Activated naive CD4-positive, alpha-beta T cell treated with anti-CD3 and anti-CD28 coated beads, Interleukin-2, amount 50 U/mL, for 16 hours (primary cell): ENCODE data around the gene NYAP1.

ENCODE experiments used
- DNase-seq: peaks from one replicate; pipeline ENCODE4 v3.0.0-alpha.2; 2020

NYAP1 gene

DNA sequence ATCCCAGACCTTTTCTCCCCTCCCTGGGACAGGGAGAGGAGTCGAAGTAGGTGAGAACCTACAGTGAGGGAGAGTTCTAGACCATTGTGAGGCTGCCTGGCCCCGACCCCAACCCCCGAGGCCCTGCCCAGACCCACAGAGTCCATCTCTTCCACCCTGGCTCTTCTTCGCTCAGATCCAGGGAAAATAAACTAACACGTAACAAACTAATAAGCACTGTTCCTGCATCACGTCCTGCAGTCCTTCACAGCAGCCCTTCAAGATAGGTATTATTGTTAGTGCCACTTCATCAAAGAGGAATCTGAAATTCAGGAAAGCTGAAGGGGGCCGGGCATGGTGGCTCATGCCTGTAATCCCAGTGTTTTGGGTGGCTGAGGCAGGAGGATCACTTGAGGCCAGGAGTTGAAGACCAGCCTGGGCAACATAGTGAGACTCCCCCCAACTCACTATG lies 19.5 kb upstream of the NYAP1 start, which contains the start of gene SPACDR:
TSS of gene SPACDR (minus strand) at position 51 of the 451 bp plus-strand sequence. CDS start 235 bp downstream, outside the sequence.
- no peak for DNase-seq

DNA sequence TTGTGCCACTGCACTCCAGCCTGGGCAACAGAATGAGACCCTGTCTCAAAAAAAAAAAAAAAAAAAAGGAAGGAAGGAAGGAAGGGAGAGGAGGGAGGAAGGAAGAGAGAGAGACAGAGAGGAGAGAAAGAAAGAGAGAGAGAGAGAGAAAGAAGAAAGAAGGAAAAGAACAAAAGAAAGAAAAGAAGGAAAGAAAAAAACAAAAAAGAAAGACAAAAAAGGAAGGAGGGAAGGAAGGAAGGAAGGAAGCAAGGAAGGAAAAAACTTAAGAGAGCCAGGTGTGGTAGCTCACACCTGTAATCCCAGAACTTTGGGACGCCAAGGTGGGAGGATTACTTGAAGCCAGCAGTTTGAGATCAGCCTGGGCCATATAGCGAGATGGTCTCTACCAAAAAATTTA lies 18.9 kb upstream of the NYAP1 start:
- no peak for DNase-seq

DNA sequence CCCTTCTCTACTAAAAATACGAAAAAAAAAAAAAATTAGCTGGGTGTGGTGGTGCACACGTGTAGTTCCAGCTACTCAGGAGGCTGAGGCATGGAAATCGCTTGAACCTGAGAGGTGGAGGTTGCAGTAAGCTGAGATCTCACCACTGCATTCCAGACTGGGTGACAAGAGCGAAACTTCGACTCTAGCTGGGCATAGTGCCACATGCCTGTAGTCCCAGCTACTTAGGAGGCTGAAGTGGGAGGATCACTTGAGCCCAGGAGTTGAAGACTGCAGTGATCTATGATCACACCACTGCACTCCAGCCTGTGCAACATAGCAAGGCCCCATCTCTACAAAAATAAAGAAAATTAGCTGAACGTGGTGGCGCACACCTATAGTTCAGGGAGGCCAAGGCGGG lies 18.4 kb upstream of the NYAP1 start:
- DNase-seq = no peak

DNA sequence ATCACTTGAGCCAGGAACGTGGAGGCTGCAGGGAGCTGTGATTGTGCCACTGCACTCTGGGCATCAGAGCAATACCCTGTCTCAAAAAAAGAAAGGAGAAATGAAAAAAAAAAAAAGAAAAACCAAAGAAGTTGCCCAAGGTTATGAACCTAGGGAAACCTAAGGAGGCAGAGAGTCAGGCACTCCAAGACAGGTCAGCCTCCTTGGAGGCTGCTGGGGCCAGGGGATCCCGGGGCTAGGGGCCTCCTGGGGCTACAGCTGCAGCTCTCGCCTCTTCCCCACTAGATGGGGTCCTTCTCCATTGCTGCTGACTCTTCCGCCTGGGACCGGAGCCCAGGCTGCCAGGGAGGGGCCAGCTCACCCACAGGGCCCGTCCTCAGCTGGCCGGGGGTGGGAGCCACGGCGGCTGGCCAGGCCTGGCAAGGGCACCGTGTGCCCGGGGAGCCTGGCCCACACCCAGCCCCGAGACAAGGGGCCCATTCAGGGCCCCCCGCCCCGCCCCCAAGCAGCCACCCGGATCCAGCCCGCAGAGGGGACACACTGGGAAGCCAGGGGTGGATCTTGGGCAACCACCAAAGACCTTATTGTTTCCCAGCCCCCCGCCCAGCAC lies 17.9 kb upstream of the NYAP1 start:
- DNase-seq = no peak

DNA sequence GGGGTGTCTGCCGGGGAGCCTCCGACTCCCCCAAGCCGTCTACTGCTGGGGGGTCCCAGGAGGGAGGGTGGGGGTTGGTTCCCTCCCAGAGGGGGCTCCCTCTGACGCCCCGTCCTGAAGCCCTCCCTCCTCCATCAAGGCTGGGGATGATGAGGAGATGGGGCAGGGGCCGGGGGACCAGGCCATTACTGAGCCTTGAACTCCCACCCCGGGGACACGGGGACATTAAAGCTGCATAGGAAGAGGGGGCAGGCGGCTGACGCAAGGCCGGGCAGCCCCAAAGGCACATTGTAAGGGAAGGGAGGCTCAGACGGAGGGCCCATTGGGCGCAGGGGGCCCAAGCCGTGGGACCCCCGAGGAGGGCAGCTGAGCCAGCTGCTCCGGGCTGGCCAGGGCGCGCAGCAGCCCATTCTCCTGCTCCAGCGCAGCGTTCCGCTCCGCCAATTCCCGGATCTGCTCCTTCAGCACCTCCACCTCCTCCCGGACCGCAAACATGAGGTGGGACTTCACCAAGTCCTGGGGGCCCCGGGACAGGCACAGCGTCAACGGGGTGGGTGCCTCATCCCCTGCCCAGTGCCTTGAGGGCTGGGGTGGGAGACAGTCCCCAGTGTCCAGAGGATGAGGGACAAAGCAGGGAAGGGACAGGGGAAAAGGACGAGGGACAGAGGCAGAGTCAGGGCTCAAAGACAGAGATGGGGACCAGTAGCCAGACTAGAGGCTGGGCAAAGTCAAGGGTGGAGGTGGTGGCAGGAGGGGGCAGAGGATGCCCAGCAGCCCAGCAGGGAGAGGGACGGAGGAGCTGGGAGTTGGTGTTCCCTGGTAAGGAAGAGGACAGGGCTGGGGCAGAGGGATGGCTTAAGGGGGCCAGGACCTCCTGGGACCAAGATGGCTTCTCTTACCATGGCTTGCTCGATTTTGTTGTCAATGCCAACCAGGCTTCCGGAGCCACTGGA lies 16.8 kb upstream of the NYAP1 start:
- no peak for DNase-seq

DNA sequence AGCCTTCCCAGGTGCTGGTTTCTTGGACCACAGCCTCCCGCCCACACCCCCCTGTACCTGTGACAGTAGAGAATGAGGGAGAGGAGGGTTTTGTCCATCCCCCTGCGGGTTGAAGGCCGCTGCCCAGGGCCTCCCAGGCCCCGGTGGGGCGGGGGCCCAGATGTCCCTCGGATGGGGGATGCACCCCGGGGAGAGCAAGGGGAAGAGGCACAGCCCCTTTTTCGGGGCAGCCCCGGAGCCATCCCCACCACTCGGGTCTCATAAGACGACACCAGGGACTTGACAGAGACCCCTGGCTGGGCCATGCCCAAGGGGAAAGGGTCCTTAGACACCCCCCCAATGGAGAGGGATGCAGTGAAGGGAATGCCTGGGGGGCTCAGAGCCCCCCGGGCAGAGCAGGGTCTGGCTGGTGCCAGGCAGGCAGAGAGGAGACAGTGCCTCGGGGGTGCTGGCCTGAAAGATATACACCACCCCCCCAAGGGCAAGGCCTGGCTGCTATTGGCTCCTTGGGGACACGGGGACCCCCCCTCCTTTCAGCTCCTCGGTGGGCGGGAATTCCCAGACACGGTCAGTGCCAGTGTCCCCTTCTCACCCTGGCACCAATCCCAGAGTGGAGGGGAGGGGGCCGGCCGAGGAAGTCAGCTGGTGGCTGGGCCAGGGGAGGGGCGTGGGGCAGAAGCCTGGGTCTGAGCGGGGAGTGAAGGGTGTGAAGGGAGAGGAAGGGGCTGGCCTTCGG lies 15.9 kb upstream of the NYAP1 start:
- no peak for DNase-seq

DNA sequence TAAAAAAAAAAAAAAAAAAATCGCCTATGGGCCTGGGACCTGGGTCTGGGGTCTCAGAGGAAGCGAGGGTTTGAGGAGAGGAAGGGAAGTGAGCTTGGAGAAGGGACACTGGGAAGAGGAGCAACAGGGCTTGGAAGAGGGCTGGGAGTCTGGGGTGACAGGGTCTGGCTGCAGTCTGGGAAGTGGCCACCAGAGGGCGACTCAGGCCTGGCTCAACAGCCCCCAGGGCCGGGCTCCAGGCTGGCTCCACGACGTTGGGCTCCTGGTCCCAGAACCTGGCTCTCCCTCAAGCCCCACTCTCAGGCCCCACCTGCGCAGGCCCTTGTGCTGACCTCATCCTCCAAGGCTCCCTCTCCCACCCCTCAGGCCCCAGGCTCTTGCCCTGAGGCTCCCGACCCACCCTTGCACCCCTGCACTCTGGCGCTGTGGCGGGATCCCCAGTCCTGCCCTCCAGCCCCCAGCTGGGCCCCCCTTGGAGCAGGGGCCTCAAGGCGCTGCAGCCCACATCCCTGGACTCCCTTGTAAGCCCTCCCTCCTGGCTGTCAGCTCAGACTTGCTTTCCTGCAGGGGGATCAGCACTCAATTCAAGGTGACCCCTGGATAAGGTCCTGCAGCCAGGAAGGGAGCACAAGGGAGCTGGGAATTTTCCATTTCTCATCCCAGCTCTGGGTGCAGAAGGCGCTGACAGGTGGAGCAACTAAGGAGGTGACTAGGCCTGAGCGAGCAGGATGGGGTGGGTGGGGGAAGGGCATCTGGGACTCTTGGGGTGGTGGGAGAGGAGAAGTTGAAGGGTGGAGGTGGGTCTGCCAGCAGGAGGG lies 14.3 kb upstream of the NYAP1 start:
- DNase-seq = peak; percentile 82

DNA sequence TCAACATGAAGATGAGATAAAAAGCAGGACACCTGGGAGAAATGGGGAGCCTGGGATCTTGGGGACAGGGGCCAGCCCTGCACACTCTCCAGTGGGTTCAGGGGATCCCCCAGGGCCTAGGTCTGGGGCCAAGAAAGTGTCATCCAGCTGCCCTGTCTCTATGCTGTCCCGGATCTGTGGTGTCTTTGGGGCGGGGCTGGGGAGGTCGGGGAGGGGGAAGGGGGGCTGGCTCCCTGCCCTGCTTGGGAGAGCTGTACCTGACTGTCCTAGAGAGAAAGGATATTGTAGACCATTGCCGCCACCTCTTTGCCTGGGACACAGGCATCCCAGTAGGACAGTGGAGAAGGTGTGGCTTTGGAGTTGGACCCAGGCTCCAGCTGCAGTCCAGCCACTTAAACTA lies 12.7 kb upstream of the NYAP1 start:
- DNase-seq = no peak

DNA sequence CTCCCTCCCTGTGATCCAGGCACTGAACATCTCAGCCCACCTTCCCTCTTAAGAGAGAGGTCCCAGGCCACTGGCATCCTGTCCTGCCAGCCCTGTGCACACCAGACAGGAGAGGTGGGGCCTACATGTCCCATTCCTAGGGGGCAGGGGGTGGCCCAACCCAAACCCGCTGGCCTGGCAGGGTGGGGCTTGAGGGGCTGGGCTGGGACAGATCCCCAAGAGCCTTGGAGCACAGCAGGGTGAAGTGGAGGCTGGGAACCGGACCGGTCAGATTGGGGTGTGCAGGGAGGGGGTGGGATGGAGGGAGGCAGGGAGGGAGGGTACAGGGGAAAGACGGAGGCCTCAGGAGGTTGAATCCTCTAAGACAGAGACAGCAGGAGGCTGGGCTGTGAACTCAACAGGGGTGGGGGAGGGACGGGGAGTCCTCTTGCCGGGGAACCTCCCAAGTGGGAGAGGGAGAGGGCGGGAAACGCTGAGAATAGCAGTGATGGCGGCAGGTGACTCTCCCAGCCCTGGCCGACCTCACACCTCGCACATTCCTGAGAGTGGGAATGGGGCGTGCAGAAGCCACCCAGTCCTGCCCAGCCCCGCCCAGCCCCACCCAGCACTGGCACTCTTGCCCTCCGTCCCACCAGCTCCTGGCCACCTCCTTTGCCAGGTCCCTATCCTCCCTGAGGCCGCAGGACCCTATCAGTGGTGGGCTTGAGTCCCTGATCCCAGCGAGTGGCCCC lies 11.4 kb upstream of the NYAP1 start:
- DNase-seq = no peak

DNA sequence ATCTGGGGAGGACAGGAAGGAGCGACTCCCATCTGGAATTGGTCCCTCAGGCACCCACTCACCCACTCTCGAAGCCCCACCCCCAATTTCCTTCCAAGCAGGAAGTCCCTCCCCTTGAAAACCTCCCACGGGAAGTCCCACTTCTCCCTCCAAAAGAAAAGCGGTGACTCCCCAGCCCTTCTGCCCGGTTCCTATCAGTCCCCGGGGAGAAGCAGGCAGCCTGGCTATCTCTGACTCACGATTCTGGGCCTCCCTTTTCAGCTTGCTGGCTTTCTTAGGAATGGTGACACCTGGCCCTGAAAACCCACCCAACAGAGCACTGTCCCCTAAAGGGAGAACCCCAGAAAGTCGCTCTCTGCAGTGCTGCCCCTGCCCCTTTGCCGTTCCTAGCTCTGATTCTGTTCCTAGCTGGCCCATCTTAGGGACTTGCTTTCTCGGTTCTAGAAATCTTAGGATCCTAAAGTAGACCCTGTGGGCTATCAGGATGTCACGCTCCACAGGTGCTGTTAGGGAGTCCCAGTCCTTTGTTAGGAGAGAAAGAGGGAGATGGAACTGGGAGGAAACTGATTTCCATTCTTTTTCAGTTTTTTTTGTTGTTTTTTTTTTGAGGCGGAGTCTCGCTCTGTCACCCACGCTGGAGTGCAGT lies 10.8 kb upstream of the NYAP1 start:
- no peak for DNase-seq

DNA sequence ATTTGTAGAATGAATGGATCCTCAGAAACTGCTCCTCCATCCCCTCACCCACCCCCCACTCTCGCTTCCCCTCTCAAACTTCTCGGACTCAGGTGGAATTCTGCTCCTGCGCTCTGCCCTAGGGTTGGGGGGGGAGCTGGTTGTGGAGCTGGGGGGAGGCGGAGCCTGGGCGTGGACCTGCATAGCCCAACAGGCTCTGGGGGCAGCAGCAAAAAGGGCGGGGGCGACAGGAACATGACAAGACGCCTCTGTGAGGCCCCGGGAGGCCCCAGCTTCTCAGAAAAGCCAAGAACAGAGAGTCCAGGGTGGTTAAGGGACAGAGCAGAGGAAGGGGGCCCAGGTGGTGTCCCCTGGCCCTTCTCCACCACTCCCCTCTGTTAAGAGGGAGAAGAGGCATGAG lies 8.2 kb upstream of the NYAP1 start:
- DNase-seq = peak; percentile 34

DNA sequence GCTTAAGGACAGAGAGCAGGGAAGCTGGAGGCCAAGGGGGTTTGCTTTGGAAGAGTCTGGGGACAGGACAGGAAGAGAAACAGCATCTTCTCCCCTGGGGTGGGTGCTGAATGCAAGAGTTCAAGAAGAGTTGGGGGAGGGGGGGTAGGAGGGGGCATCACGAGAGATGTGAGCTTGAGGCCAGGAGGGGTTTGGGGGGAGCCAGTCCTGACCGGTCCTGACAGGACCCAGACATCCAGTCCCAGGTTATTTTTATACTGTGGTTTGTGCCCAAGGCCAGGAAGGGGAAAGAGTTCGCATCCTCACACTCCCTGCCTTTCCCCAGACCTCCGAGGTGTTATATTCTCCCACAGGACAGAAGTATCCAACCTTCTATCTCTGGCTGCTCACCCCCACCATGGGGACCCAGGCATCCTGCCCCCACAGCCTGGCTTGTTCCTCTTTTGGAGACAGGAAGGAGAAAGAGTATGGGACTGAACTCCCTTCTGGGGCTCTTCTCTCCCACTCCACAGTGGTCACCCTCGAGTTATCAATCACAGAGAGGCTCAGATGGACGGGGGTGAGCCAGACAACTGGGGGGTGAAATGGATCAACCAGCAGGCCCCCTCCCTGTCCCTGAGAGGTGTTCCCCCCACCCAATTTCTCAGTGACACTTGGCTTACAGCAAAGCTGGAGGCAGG lies 7.5 kb upstream of the NYAP1 start:
- DNase-seq = no peak

DNA sequence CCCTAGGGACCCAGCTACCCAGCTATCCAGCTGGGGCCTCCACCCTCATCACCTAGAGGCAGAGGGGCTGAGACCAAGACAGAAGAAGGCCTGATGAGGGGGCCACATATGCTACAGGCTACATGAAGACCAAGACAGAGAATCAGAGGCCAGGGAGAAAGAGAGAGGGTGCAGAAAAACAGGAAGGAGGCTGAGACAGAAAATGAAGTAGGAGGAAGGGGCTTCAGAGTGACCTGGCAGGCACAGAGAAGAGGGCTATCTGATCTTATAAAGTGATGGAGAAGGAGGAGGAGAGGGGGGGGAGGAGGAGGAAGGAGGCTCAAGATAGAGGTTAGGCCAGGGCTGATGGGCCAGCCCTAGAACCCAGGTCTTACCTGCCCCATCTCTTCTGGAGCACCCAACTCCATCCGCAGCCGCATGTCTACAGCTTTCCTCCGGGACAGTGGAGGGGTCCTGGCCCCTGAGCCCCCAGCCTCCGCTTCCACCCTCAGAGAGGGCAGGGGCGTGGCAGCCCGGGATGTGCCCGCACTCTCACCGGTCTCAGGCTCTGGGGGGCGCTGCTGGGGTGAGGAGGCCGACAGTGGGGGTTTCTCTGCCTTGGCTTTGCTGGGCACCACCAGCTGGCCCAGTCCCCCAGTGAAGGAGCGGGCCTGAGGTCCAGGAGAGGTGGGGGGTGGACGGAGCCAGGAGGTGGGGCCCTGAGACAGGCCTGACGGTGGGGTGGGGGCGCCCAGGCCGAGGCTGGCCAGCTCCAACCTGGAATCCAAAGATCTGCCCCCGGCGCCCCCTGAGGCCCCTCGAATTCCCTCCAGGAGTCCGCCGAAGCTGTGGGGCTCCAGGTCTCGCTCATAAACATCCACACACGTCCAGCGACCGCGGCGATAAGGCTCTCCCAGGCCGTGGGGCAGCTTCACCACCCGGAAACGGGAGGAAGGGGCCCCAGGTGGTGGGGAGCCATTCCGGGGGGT lies 6.5 kb upstream of the NYAP1 start:
- DNase-seq = peak; percentile 53

DNA sequence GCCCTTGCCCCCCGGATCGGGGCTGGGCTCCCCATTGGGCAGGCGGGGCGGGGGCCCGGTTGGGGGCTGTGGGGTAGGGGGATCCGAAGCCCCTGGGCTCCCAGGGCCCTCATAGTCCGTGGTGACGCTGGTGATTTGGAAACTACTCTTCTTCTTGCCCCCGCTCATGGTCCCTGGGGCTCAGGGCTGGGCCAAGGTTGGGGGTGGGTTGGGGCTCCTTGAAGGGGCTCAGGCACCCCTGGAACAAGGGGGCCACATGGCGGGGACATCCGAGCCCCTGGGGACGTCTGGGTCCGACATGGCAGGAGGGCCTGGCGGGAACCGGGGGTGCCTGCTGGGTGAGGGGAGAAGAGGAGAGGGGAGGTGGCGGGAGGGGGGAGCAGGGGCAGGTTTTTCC lies 5.9 kb upstream of the NYAP1 start:
- no peak for DNase-seq

DNA sequence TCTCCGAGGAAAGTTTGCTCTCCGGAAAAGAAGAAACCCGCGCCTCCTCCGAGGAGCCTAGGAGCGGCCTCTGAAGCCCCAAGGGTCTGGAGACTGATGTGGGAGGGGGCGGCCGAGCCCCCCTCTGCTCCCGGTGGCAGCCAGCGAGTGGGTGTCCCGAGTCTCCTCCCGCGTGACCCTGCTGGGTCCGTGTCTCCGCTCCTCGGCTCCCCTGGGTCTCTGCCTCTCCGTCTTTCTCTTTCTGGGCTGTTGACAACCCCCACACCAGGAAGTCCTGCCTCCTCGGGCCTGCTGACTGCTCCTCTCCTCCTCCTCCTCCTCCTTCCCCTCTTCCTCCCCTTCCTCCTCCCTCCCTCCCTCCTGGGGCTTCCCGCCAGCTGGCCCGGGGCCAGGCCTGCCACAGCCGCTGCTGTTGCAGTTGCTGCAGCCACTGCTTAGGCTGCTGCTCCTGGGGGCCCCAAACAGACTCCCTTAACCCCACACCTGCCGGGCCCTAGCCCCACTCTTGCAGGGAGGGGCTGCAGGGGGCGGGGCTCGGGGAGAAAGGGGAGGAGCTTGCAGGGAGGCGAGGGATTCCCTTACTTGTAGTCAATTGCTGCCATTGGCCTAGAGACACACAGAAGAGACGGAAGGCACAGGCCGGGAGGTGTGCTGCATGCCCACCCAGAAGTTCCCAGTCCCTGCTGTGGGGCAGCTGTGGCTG lies 4.6 kb upstream of the NYAP1 start, which contains the start of gene TSC22D4:
TSS of gene TSC22D4 (minus strand) at position 257 of the 703 bp plus-strand sequence. CDS start 1,176 bp downstream, outside the sequence.
- DNase-seq = peak; percentile 86

DNA sequence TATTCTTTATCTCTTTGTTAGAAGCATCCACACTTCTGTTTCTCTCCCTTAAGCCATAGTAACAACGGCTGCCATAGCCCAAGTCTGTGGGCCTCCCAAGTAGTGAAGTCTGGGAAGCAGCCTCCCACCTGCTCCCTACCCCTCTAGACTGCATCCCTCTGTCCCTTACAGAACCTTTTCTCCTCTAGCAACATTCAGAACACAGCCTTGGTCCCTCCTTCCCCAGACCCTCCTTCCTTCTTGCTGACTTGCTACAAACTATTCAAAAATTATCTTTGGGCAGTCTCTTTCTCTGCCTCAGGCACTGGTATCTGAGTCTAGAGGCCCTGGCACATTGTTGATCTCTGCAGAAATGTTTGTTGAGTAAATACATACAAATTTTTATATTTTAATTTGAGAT lies 2.3 kb upstream of the NYAP1 start:
- no peak for DNase-seq

DNA sequence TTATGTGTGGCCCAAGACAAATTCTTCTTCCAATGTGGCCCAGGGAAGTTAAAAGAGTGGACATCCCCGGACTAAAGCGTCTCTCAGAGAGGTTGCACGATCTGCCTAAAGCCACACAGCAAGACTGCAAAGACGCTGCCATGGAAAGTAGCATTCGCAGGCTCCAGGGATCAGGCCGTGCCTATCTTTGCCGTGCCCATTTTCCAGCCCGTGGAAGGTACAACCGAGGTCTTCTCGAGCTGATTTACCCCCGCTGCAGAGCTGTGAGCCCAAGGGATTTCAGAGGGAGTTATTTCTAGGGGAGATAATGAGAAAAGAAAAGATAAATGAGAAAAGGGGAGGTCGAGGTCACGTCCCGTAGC lies 1.0 kb upstream of the NYAP1 start:
- DNase-seq = no peak

DNA sequence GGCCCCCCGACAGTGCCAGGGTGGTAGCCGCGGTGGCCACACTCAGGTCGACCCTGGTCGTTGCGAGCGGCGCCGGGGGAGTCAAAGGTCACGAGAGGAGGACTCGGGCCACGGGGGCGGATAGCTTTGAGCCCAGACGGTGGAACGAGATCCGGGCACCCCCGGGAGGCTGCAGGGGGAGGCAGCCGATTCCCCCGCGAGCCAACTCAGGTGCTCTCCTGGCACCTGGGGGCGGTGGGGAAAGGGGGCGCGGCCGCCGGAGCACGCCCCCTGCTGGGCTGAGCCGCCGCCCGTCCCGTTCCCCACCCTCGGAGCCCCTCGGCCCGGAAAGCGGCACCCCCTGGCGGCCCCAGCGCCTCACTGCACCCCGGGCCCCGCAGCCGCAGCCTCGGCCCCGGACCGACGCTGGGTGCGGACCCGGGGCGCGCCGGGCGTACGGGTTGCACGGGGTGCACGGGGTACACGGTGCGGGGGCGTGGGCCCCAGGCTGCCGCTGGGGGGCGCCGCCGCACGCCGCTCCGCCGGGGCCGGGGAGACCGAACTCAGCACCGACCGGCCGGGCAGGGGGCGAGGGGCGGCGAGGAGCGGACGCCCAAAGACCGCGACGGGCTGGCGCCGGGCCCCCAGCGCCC lies 521 bp upstream of the NYAP1 start:
- DNase-seq = peak; percentile 84
